WI38 (cell line): Measurements from ENCODE around the gene PEPD.

Source experiments
- H3K4me3 ChIP-seq: 2 replicates; pipeline ENCODE4 v1.5.1; 2011; ENCODE audit warnings: low read depth, mild to moderate bottlenecking, control low read depth, low read length
- CTCF ChIP-seq: IDR thresholded peaks from 2 replicates; pipeline ENCODE4 v1.5.1; 2012; ENCODE audit warnings: low read depth, mild to moderate bottlenecking, control low read depth, low read length

The PEPD gene

GRCh38 chr19:33376423-33376822 lies 145.2 kb downstream of the PEPD start:
- H3K4me3 ChIP-seq, result no peak overlapping the region
- TF ChIP-seq CTCF, result no peak

- TF ChIP-seq CTCF, result no peak
- no peak overlapping the region for H3K4me3 ChIP-seq
These were observed 145.8 kb downstream of the PEPD start for GRCh38 chr19:33375837-33376159.

- no peak for TF ChIP-seq CTCF
- H3K4me3 ChIP-seq, result peak overlapping the region; percentile 81
These were observed 146.3 kb downstream of the PEPD start for GRCh38 chr19:33375156-33375836.

- no peak for TF ChIP-seq CTCF
- peak overlapping the region; percentile 81 for H3K4me3 ChIP-seq
These were observed 147.3 kb downstream of the PEPD start for GRCh38 chr19:33374236-33374714.

- H3K4me3 ChIP-seq, result peak within 1 kb of the TSS; percentile 81
- TF ChIP-seq CTCF, result no peak
These were observed 147.9 kb downstream of the PEPD start, which contains the start of gene CEBPG for GRCh38 chr19:33373453-33374235. Gene CEBPG, plus strand, starts transcription at chr19:33373709. Its CDS starts 5,531 bp downstream, at chr19:33379240.

- TF ChIP-seq CTCF, result no peak
These were observed 150.8 kb downstream of the PEPD start for GRCh38 chr19:33370783-33371182.

More at GRCh38 chr19:33370783-33371182, 150.8 kb downstream of the PEPD start:
- no peak overlapping the region for H3K4me3 ChIP-seq
